ENCODE data around the gene DGKB. TPM values are rescaled to one million over a fixed set of nuclear protein-coding genes. Genes with fewer than 3 reads are reported as not detected.

The DGKB gene
- total RNA-seq, 1 experiment from 2014 or later: not detected

- intact Hi-C loops (cut with micrococcal nuclease; ENCODE audit: unreplicated experiment) (no loop called here), in situ Hi-C loops (cut with HindIII; ENCODE audit: low pct_unique_long_range_greater_than_20kb, low sequenced_read_pairs) (no loop called here)
- BruUV-seq (replicated peaks): no TSS peak
- DNase-seq (ENCODE audit: low read depth, low spot score) (no peak), ATAC-seq (no peak)
- H3K4me1 ChIP-seq (ENCODE audit: control insufficient read depth, insufficient read depth, low read length): no peaks in the 10 kb centered on the region
- POLR2A ChIA-PET: no interaction called here
- no peak for TF ChIP-seq TCF7L2 (IDR thresholded peaks at IDR 0.05; ENCODE audit: low read depth, low read length)
- no peak for TF ChIP-seq REST (IDR thresholded peaks at IDR 0.05; ENCODE audit: insufficient read depth in 1 of 2, low read depth in 2 of 2, low read length in 1 of 2)
- TF ChIP-seq POLR2AphosphoS5 (IDR thresholded peaks at IDR 0.05; ENCODE audit: low read depth, low read length): no peak
- TF ChIP-seq CTCF (IDR thresholded peaks at IDR 0.05): no peak
- TF ChIP-seq SIN3A (IDR thresholded peaks at IDR 0.05; ENCODE audit: borderline replicate concordance, insufficient read depth, low read depth, low read length): no peak
- H3K9me3 ChIP-seq (ENCODE audit: control insufficient read depth, insufficient read depth, low read depth, low read length): no peaks in the 10 kb centered on the region
- no peaks in the 10 kb centered on the region for H3K27me3 ChIP-seq (ENCODE audit: control insufficient read depth, insufficient read depth, low read length)
- no peak overlapping the region for H3K4me3 ChIP-seq (ENCODE audit: low read depth in 2 of 2, low read length in 2 of 2)
- CTCF ChIA-PET: no interaction called here
- no peaks in the 10 kb centered on the region for H3K36me3 ChIP-seq (ENCODE audit: control insufficient read depth, insufficient read depth, low read length)
- no peak overlapping the region for H3K27ac ChIP-seq (ENCODE audit: low read length)
Measured at GRCh38 chr7:14551310-14551709, 351.2 kb downstream of the DGKB start.

GRCh38 chr7:14542624-14543023, 359.9 kb downstream of the DGKB start:
- BruUV-seq (replicated peaks): no TSS peak
- H3K4me3 ChIP-seq (ENCODE audit: low read depth in 2 of 2, low read length in 2 of 2): no peak overlapping the region
- no peaks in the 10 kb centered on the region for H3K4me1 ChIP-seq (ENCODE audit: control insufficient read depth, insufficient read depth, low read length)
- no peaks in the 10 kb centered on the region for H3K9me3 ChIP-seq (ENCODE audit: control insufficient read depth, insufficient read depth, low read depth, low read length)
- in situ Hi-C loops (cut with HindIII; ENCODE audit: low pct_unique_long_range_greater_than_20kb, low sequenced_read_pairs) (no loop called here), intact Hi-C loops (cut with micrococcal nuclease; ENCODE audit: unreplicated experiment) (no loop called here)
- TF ChIP-seq TCF7L2 (IDR thresholded peaks at IDR 0.05; ENCODE audit: low read depth, low read length): no peak
- TF ChIP-seq CTCF (IDR thresholded peaks at IDR 0.05): no peak
- DNase-seq (ENCODE audit: low read depth, low spot score): no peak
- H3K27me3 ChIP-seq (ENCODE audit: control insufficient read depth, insufficient read depth, low read length): no peaks in the 10 kb centered on the region
- H3K27ac ChIP-seq (ENCODE audit: low read length): no peak overlapping the region
- no peaks in the 10 kb centered on the region for H3K36me3 ChIP-seq (ENCODE audit: control insufficient read depth, insufficient read depth, low read length)
- ChIA-PET POLR2A (no interaction called here), CTCF (no interaction called here)
- no peak for ATAC-seq

GRCh38 chr7:14521183-14521582, 381.4 kb downstream of the DGKB start:
- intact Hi-C loops (cut with micrococcal nuclease; ENCODE audit: unreplicated experiment): no loop called here
- ChIA-PET POLR2A (no interaction called here), CTCF (no interaction called here)
- no peaks in the 10 kb centered on the region for H3K36me3 ChIP-seq (ENCODE audit: control insufficient read depth, insufficient read depth, low read length)
- TF ChIP-seq POLR2AphosphoS5 (IDR thresholded peaks at IDR 0.05; ENCODE audit: low read depth, low read length): no peak
- no peak for TF ChIP-seq SIN3A (IDR thresholded peaks at IDR 0.05; ENCODE audit: borderline replicate concordance, insufficient read depth, low read depth, low read length)
- TF ChIP-seq REST (IDR thresholded peaks at IDR 0.05; ENCODE audit: insufficient read depth in 1 of 2, low read depth in 2 of 2, low read length in 1 of 2): no peak
- no peak for TF ChIP-seq CTCF (IDR thresholded peaks at IDR 0.05)
- TF ChIP-seq TCF7L2 (IDR thresholded peaks at IDR 0.05; ENCODE audit: low read depth, low read length): no peak
- in situ Hi-C loops (cut with HindIII; ENCODE audit: low pct_unique_long_range_greater_than_20kb, low sequenced_read_pairs): no loop called here
- H3K4me3 ChIP-seq (ENCODE audit: low read depth in 2 of 2, low read length in 2 of 2): no peak overlapping the region
- DNase-seq (ENCODE audit: low read depth, low spot score): no peak
- no TSS peak for BruUV-seq (replicated peaks)
- H3K27ac ChIP-seq (ENCODE audit: low read length): no peak overlapping the region
- no peaks in the 10 kb centered on the region; the same call in 1 of the 2 replicates for H3K9me3 ChIP-seq (ENCODE audit: control insufficient read depth, insufficient read depth, low read depth, low read length)
- H3K4me1 ChIP-seq (ENCODE audit: control insufficient read depth, insufficient read depth, low read length): no peaks in the 10 kb centered on the region
- no peak for ATAC-seq
- no peaks in the 10 kb centered on the region for H3K27me3 ChIP-seq (ENCODE audit: control insufficient read depth, insufficient read depth, low read length)
